Left lobe of liver (tissue), 2 donors: ENCODE data around the gene NOX5. TPM values are rescaled to one million over a fixed set of nuclear protein-coding genes. Genes with fewer than 3 reads are reported as not detected.
"Not testable (repeated sequence)": the region's sequence is repeated elsewhere in the genome, so short reads cannot be mapped to it uniquely, and the experiment has no call there.

Source experiments
- ATAC-seq: fragments of 200-7000 bp; cut with Tn5 transposase; one replicate; pipeline ENCODE4 v1.9.1; 2020; ENCODE audit warnings: mild to moderate bottlenecking, moderate library complexity
- DNase-seq: peaks from one replicate; pipeline ENCODE4 v3.0.0-alpha.2; 2020; ENCODE audit warnings: low spot score
- total RNA-seq: library from RNA; stranded (reverse); gene quantifications from one replicate; pipeline ENCODE4 v1.2.1, GENCODE V29; 2021
- donor health status: DM: no; HTN: no; CAD: no; lungs with moderate emphysema.
- donor health status: DM: no; HTN: yes; CAD: no.

NOX5 gene
- total RNA-seq, 1 donor from 2014 or later = 0.13 TPM

GRCh38 chr15:69055251-69055650 is 40.8 kb downstream of the NOX5 start:
- no peak for DNase-seq
- ATAC-seq = no peak

- DNase-seq (no peak), ATAC-seq (no peak)
These were observed 41.9 kb downstream of the NOX5 start for GRCh38 chr15:69056365-69056764.

GRCh38 chr15:69058830-69059556 is 44.5 kb downstream of the NOX5 start:
- ATAC-seq (peak; percentile 91), DNase-seq (peak; percentile 87)

- DNase-seq (no peak), ATAC-seq (peak; percentile 21)
These were observed 45.1 kb downstream of the NOX5 start for GRCh38 chr15:69059557-69059943.

GRCh38 chr15:69060041-69060481 is 45.6 kb downstream of the NOX5 start:
- DNase-seq = peak; percentile 73
- ATAC-seq = peak; percentile 79

GRCh38 chr15:69060744-69061143 is 46.2 kb downstream of the NOX5 start:
- ATAC-seq (no peak), DNase-seq (no peak)

GRCh38 chr15:69061414-69061842 is 46.9 kb downstream of the NOX5 start:
- ATAC-seq = no peak
- no peak for DNase-seq

- no peak for ATAC-seq
- no peak for DNase-seq
These were observed 50.2 kb downstream of the NOX5 start for GRCh38 chr15:69064649-69065048.

- DNase-seq (no peak), ATAC-seq (no peak)
These were observed 51.8 kb downstream of the NOX5 start for GRCh38 chr15:69066007-69066995.

- DNase-seq = no peak
- ATAC-seq = no peak
These were observed 52.8 kb downstream of the NOX5 start for GRCh38 chr15:69067296-69067695.

GRCh38 chr15:69068157-69068556 is 53.7 kb downstream of the NOX5 start:
- peak; percentile 76 for ATAC-seq
- DNase-seq = no peak

- DNase-seq, ATAC-seq: not testable (repeated sequence)
These were observed 54.8 kb downstream of the NOX5 start for GRCh38 chr15:69069290-69069689.

GRCh38 chr15:69069996-69070395 is 55.5 kb downstream of the NOX5 start:
- ATAC-seq (no peak), DNase-seq (no peak)

GRCh38 chr15:69070396-69070795 is 55.9 kb downstream of the NOX5 start:
- ATAC-seq (no peak), DNase-seq (no peak)

- DNase-seq = no peak
- ATAC-seq = no peak
These were observed 56.8 kb downstream of the NOX5 start for GRCh38 chr15:69071260-69071659.

- ATAC-seq = no peak
- no peak for DNase-seq
These were observed 58.4 kb downstream of the NOX5 start for GRCh38 chr15:69072906-69073305.

- DNase-seq = peak; percentile 83
- peak; percentile 88 for ATAC-seq
These were observed 59.7 kb downstream of the NOX5 start for GRCh38 chr15:69074001-69074842.

- ATAC-seq (peak; percentile 64), DNase-seq (peak; percentile 50)
These were observed 60.3 kb downstream of the NOX5 start for GRCh38 chr15:69074843-69075224.

- ATAC-seq (peak; percentile 66), DNase-seq (peak; percentile 48)
These were observed 60.9 kb downstream of the NOX5 start for GRCh38 chr15:69075440-69075839.

GRCh38 chr15:69076756-69077155 is 62.3 kb downstream of the NOX5 start:
- DNase-seq = no peak
- ATAC-seq = no peak

- ATAC-seq (no peak), DNase-seq (no peak)
These were observed 64.1 kb downstream of the NOX5 start for GRCh38 chr15:69078638-69079037.
